A549 (cell line): Measurements from ENCODE around the gene PCGF3. TPM values are rescaled to one million over a fixed set of nuclear protein-coding genes. Genes with fewer than 3 reads are reported as not detected.

Experiments
- ATAC-seq, 2 experiments: fragments of 200-7000 bp in 1 of 2; fragments of >200 bp in 1 of 2; cut with Nextera tagmentation in 1 of 2; cut with Tn5 transposase in 1 of 2; 3 replicates each; pipeline versions ENCODE4 v1.8.0 to v1.9.1; 2018 to 2020; ENCODE audit warnings: mild to moderate bottlenecking in 1 of 2, moderate library complexity in 1 of 2
- CTCF ChIA-PET: fragments of 300-600 bp; sonication (Branson Sonifier 250); formaldehyde crosslinking; extraction: SDS; loops from one replicate; lab custom pipeline; 2021; ENCODE audit warnings: antibody characterized with exemption, inconsistent platforms; lab: Yijun Ruan, JAX
- POLR2A ChIA-PET: fragments of 350-600 bp; formaldehyde crosslinking; extraction: SDS; loops from one replicate; lab custom pipeline; 2021; ENCODE audit warnings: antibody characterized with exemption, inconsistent platforms; lab: Yijun Ruan, JAX
- DNase-seq, 2 experiments: peaks; one replicate each; pipeline versions ENCODE4 v3.0.0 to v3.0.0-alpha.2; 2011 to 2016; ENCODE audit warnings: low read depth in 1 of 2, low spot score in 1 of 2
- FAIRE-seq: peaks from 2 replicates; lab custom pipeline; 2011; peaks lifted over from hg19 to GRCh38; lab: Jason Lieb, UNC
- H3K27ac ChIP-seq, 2 experiments: fragments of >200 bp; sonication (Bioruptor Twin); formaldehyde crosslinking; 3 replicates each; pipeline ENCODE4 v1.5.1; 2016 to 2017
- H3K4me1 ChIP-seq: fragments of >200 bp; sonication (Bioruptor Twin); formaldehyde crosslinking; 3 replicates; pipeline ENCODE4 v1.6.1; 2016
- H3K4me2 ChIP-seq: fragments of >200 bp; sonication (Bioruptor Twin); formaldehyde crosslinking; 3 replicates; pipeline ENCODE4 v1.6.1; 2016
- H3K4me3 ChIP-seq: fragments of >200 bp; sonication (Bioruptor Twin); formaldehyde crosslinking; 3 replicates; pipeline ENCODE4 v1.5.1; 2016
- H3K9me3 ChIP-seq: fragments of >200 bp; sonication (Bioruptor Twin); formaldehyde crosslinking; 3 replicates; pipeline ENCODE4 v1.6.1; 2016
- BCL3 ChIP-seq: fragments of >200 bp; sonication (Bioruptor Twin); formaldehyde crosslinking; IDR thresholded peaks from 3 replicates; pipeline ENCODE4 v1.6.1; 2016
- BHLHE40 ChIP-seq: IDR thresholded peaks from 2 replicates; pipeline ENCODE4 v1.6.1; 2012; ENCODE audit warnings: low read depth, low read length, inconsistent platforms
- CTCF ChIP-seq: fragments of >200 bp; sonication (Bioruptor Twin); formaldehyde crosslinking; IDR thresholded peaks from 3 replicates; pipeline ENCODE4 v1.5.1; 2016
- EHF ChIP-seq: fragments of 250-450 bp; sonication (Bioruptor Pico); IDR thresholded peaks from 2 replicates; pipeline ENCODE4 v1.5.0; 2020; ENCODE audit warnings: mild to moderate bottlenecking
- EHMT2 ChIP-seq: fragments of 200-600 bp; sonication (generic); IDR thresholded peaks from 2 replicates; pipeline ENCODE4 v1.6.1; 2016; ENCODE audit warnings: antibody characterized with exemption, low read depth, mild to moderate bottlenecking, moderate library complexity
- FOSL2 ChIP-seq, 2 experiments: fragments of 450-650 bp in 1 of 2; fragments of >200 bp in 1 of 2; sonication (Bioruptor Twin) in 1 of 2; formaldehyde crosslinking; IDR thresholded peaks; 2 replicates each; pipeline versions ENCODE4 v1.5.0 to v1.6.1; 2016 to 2020; ENCODE audit warnings: mild to moderate bottlenecking in 1 of 2, moderate library complexity in 1 of 2
- HES2 ChIP-seq: fragments of >200 bp; sonication (Bioruptor Twin); formaldehyde crosslinking; IDR thresholded peaks from 2 replicates; pipeline ENCODE4 v1.6.1; 2016
- HEYL ChIP-seq: fragments of 250-450 bp; sonication (Bioruptor Pico); IDR thresholded peaks from 2 replicates; pipeline ENCODE4 v1.8.0; 2021; ENCODE audit warnings: mild to moderate bottlenecking, moderate library complexity
- JUN ChIP-seq, 2 experiments: fragments of >200 bp; sonication (Bioruptor Twin); formaldehyde crosslinking; IDR thresholded peaks; 2 replicates in 1 of 2; 3 replicates in 1 of 2; pipeline ENCODE4 v1.6.1; 2016 to 2017
- KDM5A ChIP-seq: fragments of 200-600 bp; sonication (generic); IDR thresholded peaks from 2 replicates; pipeline ENCODE4 v1.6.1; 2016; ENCODE audit warnings: antibody characterized with exemption, mild to moderate bottlenecking
- MAX ChIP-seq: IDR thresholded peaks from 2 replicates; pipeline ENCODE4 v1.6.1; 2012
- MYC ChIP-seq: IDR thresholded peaks from 2 replicates; pipeline ENCODE4 v1.6.1; 2012; ENCODE audit warnings: mild to moderate bottlenecking, inconsistent platforms, low read length, improper control_type of control experiment, borderline replicate concordance
- NPAS2 ChIP-seq: fragments of 250-450 bp; sonication (Bioruptor Pico); IDR thresholded peaks from 2 replicates; pipeline ENCODE4 v1.8.0; 2022; ENCODE audit warnings: mild to moderate bottlenecking, moderate library complexity, borderline replicate concordance
- NR3C1 ChIP-seq: fragments of >200 bp; sonication (Bioruptor Twin); formaldehyde crosslinking; IDR thresholded peaks from 3 replicates; pipeline ENCODE4 v1.6.1; 2017
- PBX3 ChIP-seq: IDR thresholded peaks from 2 replicates; pipeline ENCODE4 v1.6.1; 2012
- PHF8 ChIP-seq: fragments of 200-600 bp; sonication (generic); IDR thresholded peaks from 2 replicates; pipeline ENCODE4 v1.6.1; 2016; ENCODE audit warnings: low read depth, mild to moderate bottlenecking, antibody characterized with exemption, moderate library complexity, borderline replicate concordance
- POLR2A ChIP-seq: IDR thresholded peaks from 2 replicates; pipeline ENCODE4 v1.6.1; 2012; ENCODE audit warnings: mild to moderate bottlenecking, low read length
- RAD21 ChIP-seq, 2 experiments: fragments of >200 bp in 1 of 2; sonication (Bioruptor Twin) in 1 of 2; formaldehyde crosslinking in 1 of 2; IDR thresholded peaks in 1 of 2; conservative IDR thresholded peaks in 1 of 2; 2 replicates in 1 of 2; 3 replicates in 1 of 2; pipeline ENCODE4 v1.6.1; 2012 to 2018; ENCODE audit warnings: inconsistent platforms in 1 of 2
- RFX5 ChIP-seq: fragments of 450-650 bp; IDR thresholded peaks from 2 replicates; pipeline ENCODE4 v1.7.1; 2014; ENCODE audit warnings: antibody characterized with exemption, mild to moderate bottlenecking, moderate library complexity
- SMC3 ChIP-seq: fragments of >200 bp; sonication (Bioruptor Twin); formaldehyde crosslinking; IDR thresholded peaks from 3 replicates; pipeline ENCODE4 v1.6.1; 2018; ENCODE audit warnings: inconsistent platforms
- SREBF2 ChIP-seq: fragments of 450-650 bp; IDR thresholded peaks from 2 replicates; pipeline ENCODE4 v1.6.1; 2014; ENCODE audit warnings: mild to moderate bottlenecking, moderate library complexity
- TFCP2L1 ChIP-seq: fragments of 250-450 bp; sonication (Bioruptor Pico); IDR thresholded peaks from 2 replicates; pipeline ENCODE4 v1.5.0; 2021; ENCODE audit warnings: mild to moderate bottlenecking
- USF2 ChIP-seq: fragments of 450-650 bp; IDR thresholded peaks from 2 replicates; pipeline ENCODE4 v1.6.1; 2014; ENCODE audit warnings: antibody characterized with exemption
- ZSCAN20 ChIP-seq: fragments of 250-450 bp; sonication (Bioruptor Pico); IDR thresholded peaks from 2 replicates; pipeline ENCODE4 v1.8.0; 2022; ENCODE audit warnings: mild to moderate bottlenecking, moderate library complexity
- WGBS: methylation state at CpG from one replicate; pipeline ENCODE4 v1.1.6; 2017; ENCODE audit errors: missing lambda C conversion rate; 5-methylcytosine and 5-hydroxymethylcytosine counted together
- polyA plus RNA-seq, 4 experiments: library from polyadenylated mRNA; depleted of rRNA in 3 of 4; stranded (reverse); fragments of >200 nt; fragmentation: RNase III in 1 of 4; extraction: RNeasy Plus Mini Kit Qiagen cat#74134 plus additional on column Dnase treatment in 1 of 4; gene quantifications; 2 replicates in 3 of 4; 3 replicates in 1 of 4; pipeline ENCODE4 v1.2.3, GENCODE V29; 2011 to 2017

The PCGF3 gene
- polyA plus RNA-seq, 2 of the 4 experiments (the other 2 are of a cell fraction), result 15.9 to 21.0 TPM

- FAIRE-seq (peak; percentile 89), ATAC-seq (peak; percentile 88 to 93)
- Histone ChIP-seq H3K4me1 (peaks cover 10% of the 10 kb centered on the region; the same call in 2 of the 3 replicates), H3K27ac (peak within 1 kb of the TSS; percentile 97 to 99), H3K9me3 (no peaks in the 10 kb centered on the region), H3K4me3 (peak within 1 kb of the TSS; percentile 96), H3K4me2 (peak within 1 kb of the TSS; percentile 95)
- WGBS, result 0% methylated on average over 11 of the region's 84 CpGs
- CTCF ChIA-PET, result interaction anchor here (0.6 to 1.5 kb wide), 3 partner anchors 9 to 46 kb away, joined by 3 to 6 read pairs (median 4); no protein-coding TSS in a partner anchor
- POLR2A ChIA-PET, result interaction anchor here (0.6 to 1.5 kb wide), 8 partner anchors 9 to 550 kb away, joined by 3 to 10 read pairs (median 4); partner anchors contain the start of gene ZNF718
- TF ChIP-seq MAX (peak; percentile 44), SMC3 (peak; percentile 48; the same call in 1 of the 3 replicates), PHF8 (peak; percentile 45; the same call in 1 of the 2 replicates), BCL3 (0 out of 3 replicates have a peak, but pooled peaks have one; percentile 29), POLR2A (peak; percentile 65), USF2 (peak; percentile 82), CTCF (peak; percentile 69), NR3C1 (no peak), ZSCAN20 (CRISPR knock-in tag) (no peak), TFCP2L1 (CRISPR knock-in tag) (no peak), NPAS2 (CRISPR knock-in tag) (no peak), KDM5A (peak; percentile 69; the same call in 1 of the 2 replicates), FOSL2 (IDR thresholded peaks at IDR 0.05) (no peak), FOSL2 (CRISPR knock-in tag; IDR thresholded peaks at IDR 0.05) (peak; percentile 66), RAD21 (conservative IDR thresholded peaks at IDR 0.05 in 1 of 2, IDR thresholded peaks at IDR 0.05 in 1 of 2) (peak in 1 of 2 experiments; percentile 47; a peak in 4 of 5 replicates), RFX5 (peak; percentile 43; the same call in 1 of the 2 replicates), HEYL (CRISPR knock-in tag) (no peak), MYC (peak; percentile 54; the same call in 1 of the 2 replicates)
- TF ChIP-seq, all 56 proteins: peak for 12
- DNase-seq, result peak; percentile 94 to 95
These were observed 31.2 kb upstream of the PCGF3 start, which contains the start of the genes ATP5ME and MYL5 for GRCh38 chr4:674172-675035. Gene ATP5ME, minus strand, starts transcription at chr4:674276. Its CDS starts 29 bp downstream, at chr4:674247. Gene MYL5, plus strand, starts transcription at chr4:674542. Its CDS starts 3,485 bp downstream, at chr4:678027.

- H3K27ac ChIP-seq, result peak overlapping the region; percentile 97 to 99
- no peak for TF ChIP-seq HEYL (CRISPR knock-in tag)
- no peak for TF ChIP-seq SREBF2
- no peak for TF ChIP-seq EHF (CRISPR knock-in tag)
- TF ChIP-seq HES2, result no peak
- no peak for TF ChIP-seq TFCP2L1 (CRISPR knock-in tag)
- no peak for TF ChIP-seq PBX3
- TF ChIP-seq BHLHE40, result no peak
- no peak for TF ChIP-seq JUN (IDR thresholded peaks at IDR 0.05)
- no peak for TF ChIP-seq EHMT2
- H3K4me2 ChIP-seq, result peak overlapping the region; percentile 95
- ATAC-seq, result peak; percentile 20 to 57; a peak in 4 of 6 replicates
- no peak for FAIRE-seq
- POLR2A ChIA-PET, result no interaction called here
- 71% methylated on average over 8 of the region's 26 CpGs for WGBS
- H3K4me3 ChIP-seq, result peak overlapping the region; percentile 96
- peaks cover 10% of the 10 kb centered on the region; the same call in 2 of the 3 replicates for H3K4me1 ChIP-seq
- H3K9me3 ChIP-seq, result no peaks in the 10 kb centered on the region
- CTCF ChIA-PET, result interaction anchor here (1.5 kb wide), 1 partner anchor 9 kb away, joined by 6 read pairs; no protein-coding TSS in a partner anchor
- DNase-seq, result no peak
These were observed 30.4 kb upstream of the PCGF3 start for GRCh38 chr4:675036-675882.
